NB4 (cell line): ENCODE measurements around the gene MRGPRF.

Source experiments
- POLR2A ChIP-seq: IDR thresholded peaks from 2 replicates; pipeline ENCODE4 v1.6.1; 2011; ENCODE audit warnings: mild to moderate bottlenecking; ENCODE audit not compliant: insufficient read length; ENCODE audit errors: extremely low read depth
- TF ChIP-seq, protein P1 (sequence below): IDR thresholded peaks from one replicate; pipeline ENCODE4 v1.5.1; 2012; ENCODE audit warnings: low read depth, low read length

DNA sequence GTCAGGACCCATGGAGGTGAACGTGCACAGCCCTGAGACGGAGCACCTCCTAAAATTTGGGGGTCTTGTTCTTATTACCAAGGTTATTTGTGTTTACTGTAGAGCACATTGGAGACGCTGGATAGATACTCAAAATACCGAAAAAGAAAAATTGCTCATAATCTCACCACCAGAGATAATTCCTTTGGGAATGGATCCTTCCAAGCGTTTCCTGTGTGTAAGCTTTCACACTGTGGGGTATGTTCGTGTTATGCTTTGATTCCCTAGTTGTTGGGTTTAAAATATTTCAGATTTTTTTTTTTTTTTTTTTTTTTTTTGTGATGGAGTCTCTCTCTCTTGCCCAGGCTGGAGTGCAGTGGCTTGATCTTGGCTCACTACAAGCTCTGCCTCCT is 18.2 kb downstream of the MRGPRF start:
- TF ChIP-seq, protein P1, sequence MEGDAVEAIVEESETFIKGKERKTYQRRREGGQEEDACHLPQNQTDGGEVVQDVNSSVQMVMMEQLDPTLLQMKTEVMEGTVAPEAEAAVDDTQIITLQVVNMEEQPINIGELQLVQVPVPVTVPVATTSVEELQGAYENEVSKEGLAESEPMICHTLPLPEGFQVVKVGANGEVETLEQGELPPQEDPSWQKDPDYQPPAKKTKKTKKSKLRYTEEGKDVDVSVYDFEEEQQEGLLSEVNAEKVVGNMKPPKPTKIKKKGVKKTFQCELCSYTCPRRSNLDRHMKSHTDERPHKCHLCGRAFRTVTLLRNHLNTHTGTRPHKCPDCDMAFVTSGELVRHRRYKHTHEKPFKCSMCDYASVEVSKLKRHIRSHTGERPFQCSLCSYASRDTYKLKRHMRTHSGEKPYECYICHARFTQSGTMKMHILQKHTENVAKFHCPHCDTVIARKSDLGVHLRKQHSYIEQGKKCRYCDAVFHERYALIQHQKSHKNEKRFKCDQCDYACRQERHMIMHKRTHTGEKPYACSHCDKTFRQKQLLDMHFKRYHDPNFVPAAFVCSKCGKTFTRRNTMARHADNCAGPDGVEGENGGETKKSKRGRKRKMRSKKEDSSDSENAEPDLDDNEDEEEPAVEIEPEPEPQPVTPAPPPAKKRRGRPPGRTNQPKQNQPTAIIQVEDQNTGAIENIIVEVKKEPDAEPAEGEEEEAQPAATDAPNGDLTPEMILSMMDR = no peak
- TF ChIP-seq POLR2A = no peak
